PC-9 (cell line): ENCODE results near the gene CHST11. TPM values are rescaled to one million over a fixed set of nuclear protein-coding genes. Genes with fewer than 3 reads are reported as not detected.
A peak's percentile ranks its signal among the peaks of the same experiment; 100 is the strongest.

ENCODE experiments used
- BruUV-seq: library from RNA; stranded (reverse); fragments of 400-500 nt; replicated peaks from 2 replicates; lab custom pipeline; 2021; lab: Mats Ljungman, UMichigan
- CTCF ChIA-PET: fragments of 300-600 bp; sonication (Branson Sonifier 250); formaldehyde crosslinking; loops from one replicate; lab custom pipeline; 2022; ENCODE audit warnings: antibody characterized with exemption; lab: Charles Lee
- POLR2A ChIA-PET: fragments of 300-600 bp; sonication (Branson Sonifier 250); formaldehyde crosslinking; loops from one replicate; lab custom pipeline; 2022; ENCODE audit warnings: antibody characterized with exemption; ENCODE audit not compliant: unreplicated experiment; lab: Charles Lee
- DNase-seq, 2 experiments: peaks; one replicate each; pipeline versions ENCODE4 v3.0.0 to v3.0.0-alpha.2; 2015 to 2022; ENCODE audit warnings: mixed read lengths in 1 of 2
- H2AFZ ChIP-seq: fragments of 200-600 bp; sonication (generic); 2 replicates; pipeline ENCODE4 v1.8.1; 2017; ENCODE audit warnings: antibody characterized with exemption
- H3F3A ChIP-seq: fragments of 200-600 bp; sonication (generic); 2 replicates; pipeline ENCODE4 v1.8.1; 2017; ENCODE audit warnings: antibody characterized with exemption, mild to moderate bottlenecking, low read depth; ENCODE audit not compliant: insufficient read depth
- H3K27ac ChIP-seq: fragments of 200-600 bp; sonication (generic); 2 replicates; pipeline ENCODE4 v1.6.1; 2016; ENCODE audit warnings: mixed run types
- H3K27me3 ChIP-seq: fragments of 200-600 bp; sonication (generic); 2 replicates; pipeline ENCODE4 v1.6.1; 2016; ENCODE audit warnings: low read depth, mixed run types; ENCODE audit not compliant: insufficient read depth
- H3K36me3 ChIP-seq: fragments of 200-600 bp; sonication (generic); 2 replicates; pipeline ENCODE4 v1.6.1; 2016; ENCODE audit warnings: low read depth, mixed run types
- H3K4me1 ChIP-seq: fragments of 200-600 bp; sonication (generic); replicated peaks from 2 replicates; pipeline ENCODE4 v1.6.1; 2016; ENCODE audit warnings: mixed run types; ENCODE audit not compliant: insufficient read depth
- H3K4me2 ChIP-seq: fragments of 200-600 bp; sonication (generic); 2 replicates; pipeline ENCODE4 v1.6.1; 2017; ENCODE audit warnings: mixed run types
- H3K4me3 ChIP-seq: fragments of 200-600 bp; sonication (generic); 2 replicates; pipeline ENCODE4 v1.6.1; 2016; ENCODE audit warnings: mixed run types
- H3K79me2 ChIP-seq: fragments of 200-600 bp; sonication (generic); 2 replicates; pipeline ENCODE4 v1.6.1; 2017; ENCODE audit warnings: low read depth, mixed run types
- H3K9me2 ChIP-seq: fragments of 200-600 bp; sonication (generic); 2 replicates; pipeline ENCODE4 v1.8.1; 2017; ENCODE audit warnings: mild to moderate bottlenecking; ENCODE audit not compliant: insufficient read depth
- H3K9me3 ChIP-seq: fragments of 200-600 bp; sonication (generic); 2 replicates; pipeline ENCODE4 v1.8.1; 2016; ENCODE audit warnings: low read depth; ENCODE audit not compliant: insufficient read depth
- H4K20me1 ChIP-seq: fragments of 200-600 bp; sonication (generic); 2 replicates; pipeline ENCODE4 v1.8.1; 2017; ENCODE audit not compliant: insufficient read depth
- CTCF ChIP-seq: fragments of 200-600 bp; sonication (generic); conservative IDR thresholded peaks from 2 replicates; pipeline ENCODE4 v1.6.1; 2017; ENCODE audit warnings: mixed run types, antibody characterized with exemption, mild to moderate bottlenecking, moderate library complexity
- EZH2 ChIP-seq: fragments of 200-600 bp; sonication (generic); IDR thresholded peaks from 2 replicates; pipeline ENCODE4 v1.8.0; 2017; ENCODE audit warnings: antibody characterized with exemption, low read depth
- intact Hi-C: fragments of 100-400 bp; cut with micrococcal nuclease; formaldehyde crosslinking; loops from one replicate; pipeline ENCODE4 v1.10.0; 2022; ENCODE audit not compliant: unreplicated experiment
- total RNA-seq: library from RNA; stranded (reverse); gene quantifications from 2 replicates; pipeline ENCODE4 v1.2.3, GENCODE V29; 2021

CHST11 gene
- total RNA-seq, 1 experiment from 2014 or later: 39.9 TPM

DNA sequence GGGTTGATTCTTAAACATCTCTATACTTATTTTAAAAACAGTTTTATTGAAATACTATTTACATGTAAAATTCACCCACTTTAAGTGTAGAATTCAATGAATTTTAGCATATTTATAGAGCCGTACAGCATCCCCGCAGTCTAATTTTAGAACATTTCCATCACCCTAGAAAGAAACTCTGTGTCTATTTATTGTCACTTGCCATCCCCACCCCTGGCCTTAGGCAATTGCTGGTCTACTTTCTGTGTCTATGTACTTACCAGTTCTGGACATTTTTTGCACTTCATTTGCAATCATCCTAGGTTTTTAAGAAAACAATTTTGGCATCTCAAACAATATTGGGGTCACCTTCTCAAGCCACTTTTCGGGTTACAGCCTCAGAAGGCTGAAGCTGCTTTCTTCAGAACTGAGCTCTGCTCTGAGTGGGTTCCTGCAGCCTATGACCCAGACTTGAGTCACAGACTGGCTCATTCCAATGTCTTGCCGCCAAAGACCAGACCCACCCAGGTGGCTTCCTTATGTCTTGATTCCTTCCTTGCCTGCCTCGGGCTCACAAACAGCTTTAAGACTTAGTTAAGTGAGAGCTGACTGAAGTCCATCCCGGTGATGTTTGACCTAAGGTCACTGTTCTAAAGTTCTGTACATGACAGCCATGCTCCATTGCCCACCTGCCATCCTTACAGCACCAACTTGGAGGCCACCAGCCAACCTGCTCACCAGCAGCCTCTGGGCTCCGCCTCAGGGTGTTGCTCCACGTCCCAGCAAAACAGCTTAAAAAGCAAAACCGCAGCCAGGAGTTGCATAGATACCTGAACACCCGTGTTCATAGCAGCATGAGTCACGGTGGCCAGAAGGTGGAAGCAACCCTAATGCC lies 131.5 kb downstream of the CHST11 start:
- Histone ChIP-seq H3K9me2 (no peaks in the 10 kb centered on the region), H3K79me2 (peaks cover 83% of the 10 kb centered on the region), H3K27ac (peak overlapping the region; percentile 91), H3K4me2 (peak overlapping the region; percentile 75), H3K9me3 (no peaks in the 10 kb centered on the region), H3K4me3 (peak overlapping the region; percentile 41), H3K36me3 (no peaks in the 10 kb centered on the region), H4K20me1 (no peaks in the 10 kb centered on the region), H3K27me3 (no peaks in the 10 kb centered on the region), H2AFZ (no peak overlapping the region), H3F3A (peaks cover 58% of the 10 kb centered on the region), H3K4me1 (peaks cover 71% of the 10 kb centered on the region)
- TF ChIP-seq CTCF (no peak), EZH2 (no peak)
- POLR2A ChIA-PET: interaction anchor here (0.5 to 1.0 kb wide), 10 partner anchors 16 to 524 kb away, joined by 3 to 21 read pairs (median 4); partner anchors contain the start of gene HCFC2
- CTCF ChIA-PET: interaction anchor here (0.5 to 1.4 kb wide), 2 partner anchors 207 to 371 kb away, joined by 4 to 8 read pairs; no protein-coding TSS in a partner anchor
- intact Hi-C loops: loop anchor here (1.0 to 5.0 kb wide), 5 partner anchors 83 to 289 kb away; partner anchors contain the start of gene CHST11
- TSS peak; percentile 72 for BruUV-seq
- DNase-seq: peak; percentile 90 to 98

DNA sequence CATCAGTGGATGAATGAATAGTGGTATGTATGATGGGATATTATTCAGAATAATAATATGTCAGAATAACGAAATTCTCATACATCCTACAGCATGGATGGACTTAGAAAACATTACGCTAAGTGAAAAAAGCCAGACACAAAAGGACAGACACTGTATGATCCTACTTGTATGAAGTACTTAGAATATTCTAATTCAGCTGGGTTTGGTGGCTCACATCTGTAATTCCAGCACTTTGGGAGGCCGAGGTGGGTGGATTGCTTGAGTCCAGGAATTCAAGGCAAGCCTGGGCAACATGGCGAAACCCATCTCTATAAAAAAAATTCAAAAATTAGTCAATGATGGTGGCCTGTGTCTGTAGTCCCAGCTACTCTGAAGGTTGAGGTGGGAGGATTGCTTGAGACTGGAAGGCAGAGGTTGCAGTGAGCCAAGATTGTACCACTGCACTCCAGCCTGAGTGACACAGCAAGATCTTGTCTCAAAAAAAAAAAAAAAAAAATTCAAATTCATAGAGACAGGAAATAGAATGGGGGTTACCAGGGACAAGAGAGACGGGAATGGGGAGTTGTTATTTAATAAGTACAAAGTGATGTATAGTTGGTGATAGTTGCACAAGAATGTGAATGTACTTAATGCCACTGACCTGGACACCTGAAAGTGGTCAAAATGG lies 132.3 kb downstream of the CHST11 start:
- TF ChIP-seq CTCF (no peak), EZH2 (no peak)
- H3K9me2 ChIP-seq: no peaks in the 10 kb centered on the region
- BruUV-seq: TSS peak; percentile 46
- DNase-seq: no peak
- H3K27ac ChIP-seq: peak overlapping the region; percentile 91
- peaks cover 83% of the 10 kb centered on the region for H3K79me2 ChIP-seq
- H3K4me2 ChIP-seq: peak overlapping the region; percentile 75
- H3K4me3 ChIP-seq: peak overlapping the region; percentile 41; the same call in 1 of the 2 replicates
- POLR2A ChIA-PET: interaction anchor here (0.6 to 0.8 kb wide), 5 partner anchors 15 to 207 kb away, joined by 4 to 10 read pairs (median 5); no protein-coding TSS in a partner anchor
- no peaks in the 10 kb centered on the region for H3K36me3 ChIP-seq
- H3K4me1 ChIP-seq: peaks cover 74% of the 10 kb centered on the region
- H4K20me1 ChIP-seq: no peaks in the 10 kb centered on the region
- no peaks in the 10 kb centered on the region for H3K9me3 ChIP-seq
- H3F3A ChIP-seq: peaks cover 51% of the 10 kb centered on the region
- intact Hi-C loops: loop anchor here (1.0 to 5.0 kb wide), 5 partner anchors 82 to 288 kb away; partner anchors contain the start of gene CHST11
- no peaks in the 10 kb centered on the region for H3K27me3 ChIP-seq
- no peak overlapping the region for H2AFZ ChIP-seq
- CTCF ChIA-PET: interaction anchor here (1.4 kb wide), 1 partner anchor 207 kb away, joined by 8 read pairs; no protein-coding TSS in a partner anchor

DNA sequence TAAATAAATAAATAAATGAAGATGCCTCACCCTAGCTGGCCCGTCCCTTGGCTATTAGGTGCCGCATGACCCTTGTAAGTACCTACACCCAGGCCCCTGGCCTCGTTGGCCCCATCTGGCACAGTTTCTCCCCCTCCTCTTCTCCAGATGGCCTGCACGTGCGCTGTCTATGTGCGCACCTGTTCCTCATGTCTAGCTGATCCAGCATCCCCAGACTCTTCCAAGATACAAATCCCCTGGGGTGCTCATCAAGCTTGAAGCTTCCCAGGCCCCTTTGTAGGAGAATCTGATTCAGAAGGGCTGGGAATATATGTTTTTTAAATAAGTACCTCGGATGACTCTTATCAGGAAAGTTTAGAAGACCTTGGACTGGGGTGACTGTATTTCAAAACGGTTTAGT lies 133.3 kb downstream of the CHST11 start:
- intact Hi-C loops: no loop called here
- peaks cover 83% of the 10 kb centered on the region for H3K4me1 ChIP-seq
- peaks cover 83% of the 10 kb centered on the region for H3K79me2 ChIP-seq
- H3K9me3 ChIP-seq: no peaks in the 10 kb centered on the region
- TF ChIP-seq EZH2 (no peak), CTCF (no peak)
- CTCF ChIA-PET: no interaction called here
- no peaks in the 10 kb centered on the region for H3K9me2 ChIP-seq
- H3F3A ChIP-seq: peaks cover 43% of the 10 kb centered on the region
- no peaks in the 10 kb centered on the region for H3K36me3 ChIP-seq
- H3K4me2 ChIP-seq: no peak overlapping the region; the same call in 1 of the 2 replicates
- no TSS peak for BruUV-seq
- DNase-seq: no peak
- H3K27me3 ChIP-seq: no peaks in the 10 kb centered on the region
- H4K20me1 ChIP-seq: no peaks in the 10 kb centered on the region
- no peak overlapping the region for H2AFZ ChIP-seq
- no peak overlapping the region for H3K4me3 ChIP-seq
- POLR2A ChIA-PET: interaction anchor here (0.6 kb wide), 1 partner anchor 208 kb away, joined by 4 read pairs; no protein-coding TSS in a partner anchor
- peak overlapping the region; percentile 91 for H3K27ac ChIP-seq
